NCI-H2107 treated with DMSO at 0.1 percent for 48 hours (cell line): Measurements from ENCODE around the gene DDX52.
A peak's percentile ranks its signal among the peaks of the same experiment; 100 is the strongest.
"Not testable (repeated sequence)": the region's sequence is repeated elsewhere in the genome, so short reads cannot be mapped to it uniquely, and the experiment has no call there.

Experiments used
- DNase-seq: peaks from one replicate; lab custom pipeline; 2025; ENCODE audit not compliant: unreplicated experiment; lab: John Stamatoyannopoulos, UW

The DDX52 gene, protein sequence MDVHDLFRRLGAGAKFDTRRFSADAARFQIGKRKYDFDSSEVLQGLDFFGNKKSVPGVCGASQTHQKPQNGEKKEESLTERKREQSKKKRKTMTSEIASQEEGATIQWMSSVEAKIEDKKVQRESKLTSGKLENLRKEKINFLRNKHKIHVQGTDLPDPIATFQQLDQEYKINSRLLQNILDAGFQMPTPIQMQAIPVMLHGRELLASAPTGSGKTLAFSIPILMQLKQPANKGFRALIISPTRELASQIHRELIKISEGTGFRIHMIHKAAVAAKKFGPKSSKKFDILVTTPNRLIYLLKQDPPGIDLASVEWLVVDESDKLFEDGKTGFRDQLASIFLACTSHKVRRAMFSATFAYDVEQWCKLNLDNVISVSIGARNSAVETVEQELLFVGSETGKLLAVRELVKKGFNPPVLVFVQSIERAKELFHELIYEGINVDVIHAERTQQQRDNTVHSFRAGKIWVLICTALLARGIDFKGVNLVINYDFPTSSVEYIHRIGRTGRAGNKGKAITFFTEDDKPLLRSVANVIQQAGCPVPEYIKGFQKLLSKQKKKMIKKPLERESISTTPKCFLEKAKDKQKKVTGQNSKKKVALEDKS

DNA sequence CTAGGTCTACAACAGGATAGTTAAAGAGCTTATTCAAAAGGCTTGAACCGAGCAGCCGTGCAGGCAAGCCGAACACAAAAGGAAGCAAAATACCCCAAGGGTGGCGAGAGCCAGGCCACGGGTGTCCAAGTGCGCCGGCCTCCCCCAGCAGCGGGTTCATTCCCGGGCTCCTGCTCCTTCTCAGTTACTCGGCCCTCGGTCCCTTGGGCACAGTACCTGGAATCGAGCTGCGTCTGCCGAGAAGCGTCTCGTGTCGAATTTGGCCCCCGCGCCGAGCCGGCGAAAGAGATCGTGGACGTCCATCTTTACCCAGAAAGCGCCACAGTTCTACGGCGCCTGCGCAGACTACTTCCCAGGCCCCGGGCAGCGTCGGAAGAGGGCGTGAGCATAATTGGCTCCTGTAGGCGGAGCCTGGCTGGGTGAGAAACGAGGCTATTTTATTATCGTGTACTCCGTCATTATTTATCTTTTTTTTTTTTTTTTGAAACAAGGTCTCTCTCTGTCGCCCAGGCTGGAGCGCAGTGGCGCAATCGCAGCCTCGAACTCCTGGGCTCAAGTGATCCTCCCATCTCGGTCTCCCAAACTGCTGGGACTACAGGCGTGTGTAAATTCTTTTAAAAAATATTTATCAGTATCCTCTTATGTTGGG lies at the start of gene DDX52:
Gene DDX52, minus strand, starts transcription at position 329 of the 649 bp plus-strand sequence. Its CDS starts 26 bp downstream, at position 303.
- DNase-seq, result peak; percentile 91

DNA sequence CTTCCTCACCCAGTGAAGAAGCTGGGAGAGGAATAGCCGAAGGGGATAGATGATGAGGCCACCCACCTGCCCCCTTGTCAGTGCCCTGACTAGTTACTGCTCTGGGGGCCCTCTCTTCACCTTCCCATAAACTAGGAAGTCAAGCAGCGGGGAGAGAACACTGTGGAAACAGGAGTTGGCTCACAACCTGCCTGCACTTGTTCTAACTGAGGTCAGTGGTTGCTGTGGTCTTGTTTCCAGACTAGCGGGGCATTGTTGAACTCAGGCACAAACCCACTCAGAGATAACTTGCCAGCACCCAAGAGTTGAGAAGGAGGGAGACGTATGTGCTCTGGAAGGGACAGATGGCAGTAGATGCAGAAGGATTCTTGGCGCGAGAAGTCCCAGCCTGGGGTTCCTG lies 48.6 kb upstream of the DDX52 start:
- no peak for DNase-seq

DNA sequence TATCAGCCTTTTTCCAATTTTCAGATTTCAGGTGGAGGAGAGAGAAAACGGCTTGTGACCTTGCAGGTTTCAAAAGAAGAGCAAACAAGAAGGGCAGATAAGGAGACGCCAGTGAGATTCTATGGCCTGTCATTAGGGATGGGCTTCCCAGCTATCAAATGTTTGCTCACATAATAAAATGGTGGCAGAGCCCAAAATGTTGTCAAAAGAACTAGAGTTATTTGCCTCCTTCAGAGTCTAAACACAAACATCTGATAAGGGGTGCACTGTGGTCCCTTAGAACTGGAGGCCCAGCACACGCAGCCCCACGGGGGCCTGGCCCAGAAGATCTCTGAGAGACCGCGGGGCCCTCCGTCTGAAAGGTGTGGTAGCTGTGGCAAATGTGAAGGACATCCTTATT lies 46.1 kb upstream of the DDX52 start:
- DNase-seq, result no peak

DNA sequence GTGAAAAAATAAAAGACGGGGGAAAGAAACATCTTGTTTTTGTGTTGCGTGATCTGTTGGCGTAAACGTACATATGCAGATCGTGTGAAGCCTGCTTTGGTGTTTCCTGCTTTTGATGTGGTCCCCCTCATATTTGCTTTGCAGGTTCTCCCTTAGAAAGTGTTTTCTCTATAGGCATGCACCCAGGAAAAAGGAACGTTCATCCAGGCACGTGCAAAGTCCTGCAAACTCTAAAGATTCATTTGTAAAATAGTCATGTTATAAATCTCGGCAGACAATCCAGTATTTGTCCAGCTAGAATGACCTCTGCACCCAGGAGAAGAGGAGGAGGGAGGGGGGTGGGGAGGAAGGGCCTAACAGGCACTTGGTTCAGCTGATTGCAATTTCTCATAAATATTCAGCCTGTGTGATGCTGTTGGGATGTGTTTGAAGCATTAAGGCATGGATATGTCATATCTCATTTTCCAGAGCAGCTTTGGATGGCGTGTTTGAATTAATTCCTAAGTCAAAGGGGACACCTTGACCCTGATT lies 40.3 kb upstream of the DDX52 start:
- DNase-seq, result no peak

DNA sequence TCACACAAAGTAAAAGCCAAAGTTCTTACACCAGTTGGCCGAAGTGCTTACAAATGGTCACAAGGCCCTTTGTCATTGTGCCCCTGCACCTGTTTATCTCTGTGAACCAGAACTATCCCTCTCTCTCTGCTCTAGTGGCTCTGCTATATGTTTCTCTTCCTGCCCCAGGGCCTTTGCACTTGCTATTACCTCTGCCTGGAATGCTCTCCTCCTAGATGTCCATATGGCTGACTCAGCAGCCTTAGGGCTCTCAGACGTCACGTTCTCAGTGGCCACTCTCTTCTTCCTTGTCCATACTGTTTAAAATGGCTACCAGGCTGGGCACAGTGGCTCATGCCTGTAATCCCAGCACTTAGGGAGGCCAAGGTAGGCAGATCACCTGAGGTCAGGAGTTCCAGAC lies 38.8 kb upstream of the DDX52 start:
- no peak for DNase-seq

DNA sequence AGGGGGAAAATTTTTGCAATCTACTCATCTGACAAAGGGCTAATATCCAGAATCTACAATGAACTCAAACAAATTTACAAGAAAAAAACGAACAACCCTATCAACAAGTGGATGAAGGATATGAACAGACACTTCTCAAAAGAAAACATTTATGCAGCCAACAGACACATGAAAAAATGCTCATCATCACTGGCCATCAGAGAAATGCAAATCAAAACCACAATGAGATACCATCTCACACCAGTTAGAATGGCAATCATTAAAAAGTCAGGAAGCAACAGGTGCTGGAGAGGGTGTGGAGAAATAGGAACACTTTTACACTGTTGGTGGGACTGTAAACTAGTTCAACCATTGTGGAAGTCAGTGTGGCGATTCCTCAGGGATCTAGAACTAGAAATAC lies 36.7 kb upstream of the DDX52 start:
- DNase-seq, result not testable (repeated sequence)

DNA sequence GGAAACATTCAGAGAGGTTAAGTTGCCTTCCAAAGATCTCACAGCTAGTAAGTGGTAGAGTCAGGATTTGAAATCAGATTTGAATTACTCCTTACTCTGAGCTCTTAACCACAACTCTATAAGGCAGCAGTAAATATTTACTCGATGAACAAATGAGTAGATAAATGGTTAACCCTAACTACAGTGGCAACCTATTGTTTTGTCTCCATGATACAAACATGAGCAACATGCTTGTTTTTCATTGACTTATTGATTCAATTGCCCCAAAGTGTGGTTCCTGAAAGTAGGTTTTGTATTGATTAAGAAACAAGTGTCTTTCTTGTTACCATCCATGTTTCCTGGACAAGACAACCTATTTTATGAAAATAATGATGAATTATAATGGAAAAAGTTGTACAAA lies 34.8 kb upstream of the DDX52 start:
- no peak for DNase-seq

DNA sequence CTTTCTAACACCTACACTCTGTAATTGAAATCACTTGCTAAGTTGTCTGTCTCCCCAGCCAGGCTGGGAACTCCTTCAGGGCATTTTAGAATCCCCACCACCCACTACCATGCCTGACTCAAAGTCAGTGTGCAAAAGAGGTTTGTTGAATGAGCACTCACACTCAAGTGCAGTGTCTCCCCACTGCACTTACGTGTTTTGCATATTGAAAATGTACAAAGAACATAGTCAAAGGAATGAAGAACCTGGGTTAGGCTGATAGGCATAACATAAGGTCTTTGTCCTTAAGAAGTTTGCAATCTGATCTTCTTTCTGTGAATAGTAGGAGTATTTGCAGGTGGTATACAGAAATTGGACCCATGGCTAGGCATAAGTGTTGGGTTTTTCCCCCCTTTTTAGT lies 33.8 kb upstream of the DDX52 start:
- DNase-seq, result no peak

DNA sequence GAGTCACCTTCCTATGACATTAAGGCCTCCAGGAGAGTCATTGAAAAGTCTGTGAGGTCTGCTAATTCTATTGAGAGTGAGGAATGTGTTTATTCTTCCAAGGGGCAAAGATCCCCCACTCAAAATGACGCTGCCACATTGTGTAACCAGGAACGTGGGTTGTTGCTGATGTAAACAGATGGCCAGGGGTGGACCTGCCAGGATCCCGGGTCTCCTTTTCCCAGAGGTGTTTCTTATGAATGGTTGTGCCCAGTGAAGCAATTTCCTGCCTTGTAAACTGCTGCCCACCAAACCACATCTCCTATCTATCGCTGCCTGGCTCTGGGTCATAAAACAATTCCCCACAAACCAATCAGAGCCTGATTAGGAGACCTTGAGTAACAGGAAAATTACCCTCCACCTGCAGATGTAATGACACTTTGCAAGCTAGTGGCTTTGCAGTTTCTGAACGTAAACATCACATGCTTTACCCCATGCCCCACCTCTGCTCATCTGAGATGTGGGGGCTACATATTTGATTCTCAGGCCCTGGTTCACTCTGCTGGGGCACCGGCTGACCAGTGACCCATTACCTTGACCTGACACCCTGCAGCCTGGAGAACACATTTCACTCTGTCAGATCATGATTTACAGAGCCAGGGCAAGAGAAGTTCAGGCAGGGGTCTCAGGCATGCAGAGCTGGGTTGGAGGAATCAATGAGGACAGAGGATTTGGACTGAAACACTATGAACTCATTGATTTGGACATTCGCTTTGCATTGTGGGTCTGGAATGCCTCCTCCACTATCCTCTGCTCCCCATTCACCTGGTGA lies 33.1 kb upstream of the DDX52 start:
- DNase-seq, result peak; percentile 36

DNA sequence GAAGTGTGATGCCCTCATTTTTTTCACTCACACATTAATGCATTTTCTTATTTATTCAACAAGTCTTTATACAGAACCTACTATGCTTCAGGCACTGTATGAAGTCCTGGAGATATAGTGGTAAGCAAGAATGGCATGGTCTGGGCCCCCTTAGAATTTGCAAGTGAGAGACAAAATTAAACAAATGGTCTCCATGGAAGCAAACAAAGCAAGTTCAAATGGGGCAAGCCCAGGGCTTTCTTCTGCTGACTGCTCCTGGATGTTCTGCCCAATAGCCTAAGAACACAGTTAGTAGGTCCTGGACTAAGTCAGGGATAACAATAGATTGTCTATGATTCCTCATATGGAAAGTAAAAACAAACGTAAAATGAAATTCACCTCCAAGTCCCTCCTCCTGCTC lies 31.3 kb upstream of the DDX52 start:
- DNase-seq, result no peak

DNA sequence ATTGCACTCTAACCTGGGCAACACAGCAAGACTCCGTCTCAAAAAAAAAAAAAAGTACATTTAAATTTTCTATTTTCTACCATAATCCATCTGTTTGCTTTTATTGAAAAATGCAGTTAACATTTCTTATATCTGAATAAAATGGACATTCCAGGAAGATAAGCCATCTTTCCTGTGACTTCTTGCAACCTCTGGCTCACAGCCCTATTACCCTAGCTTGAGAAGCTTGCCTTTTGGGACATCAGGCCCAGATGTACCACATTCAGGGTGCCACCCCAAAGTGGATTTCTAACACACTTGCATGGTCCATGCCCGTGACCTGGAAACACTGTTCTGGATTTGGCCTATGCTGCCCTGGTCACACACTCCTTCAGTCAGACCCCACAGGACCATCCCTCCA lies 30.1 kb upstream of the DDX52 start:
- no peak for DNase-seq

DNA sequence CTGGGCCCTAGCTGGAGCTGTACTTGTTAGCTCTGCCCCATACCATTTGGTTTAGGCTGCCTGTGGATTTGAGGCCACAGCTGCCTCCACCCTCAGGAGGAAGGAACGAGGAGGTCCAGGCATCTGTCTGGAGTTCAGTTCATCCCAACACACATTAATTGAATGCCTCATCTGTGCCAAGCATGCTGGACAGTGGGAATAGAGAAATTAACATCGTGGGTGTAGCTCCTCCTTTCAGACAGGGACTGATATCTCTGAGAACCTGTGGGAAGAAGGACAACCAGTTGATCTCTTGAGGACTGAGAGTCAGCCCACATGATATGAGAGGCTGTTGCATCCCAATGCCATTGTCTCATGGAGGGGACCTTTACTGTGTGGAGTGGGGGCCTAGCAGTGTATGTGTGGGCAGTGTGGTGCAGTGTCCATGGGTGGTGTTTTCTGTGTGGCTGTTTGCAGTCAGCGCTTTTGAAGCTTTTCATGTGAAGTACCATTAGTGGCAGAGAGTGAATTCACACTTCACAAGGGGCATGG lies 29.4 kb upstream of the DDX52 start:
- DNase-seq, result no peak

DNA sequence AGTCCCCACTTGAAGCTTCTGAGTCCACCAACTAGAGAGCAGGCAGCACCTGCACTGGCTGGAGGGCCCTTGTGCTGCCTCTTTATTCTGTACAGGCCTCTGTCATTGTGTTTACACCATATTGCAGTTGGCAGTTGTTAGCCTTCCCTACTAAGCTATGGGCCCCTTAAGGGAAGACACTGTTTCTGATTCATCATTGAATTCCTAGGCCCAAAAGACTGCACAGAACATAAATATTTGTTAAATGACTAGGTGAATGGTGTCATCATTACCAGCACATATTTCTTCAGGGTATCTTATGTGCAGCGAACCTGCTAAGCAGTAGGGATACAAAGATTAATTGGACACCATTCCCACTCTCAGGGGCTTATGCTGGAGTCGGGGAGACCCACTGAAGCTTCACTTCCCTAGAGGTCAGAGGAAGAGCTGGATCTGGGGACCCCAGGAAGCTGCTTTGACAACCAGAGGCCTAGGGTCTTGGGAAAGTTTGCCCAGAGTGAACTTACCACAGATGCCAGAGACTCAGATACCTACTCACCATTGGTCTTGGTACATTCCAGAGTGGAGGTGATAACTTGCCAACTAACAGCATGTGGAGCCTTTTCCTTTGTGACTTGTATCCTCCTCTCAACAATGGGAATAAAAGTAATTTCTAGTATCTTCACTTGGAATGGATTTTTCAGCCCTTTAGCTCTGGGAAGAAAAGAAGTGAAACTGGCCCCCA lies 28.7 kb upstream of the DDX52 start:
- DNase-seq, result peak; percentile 57

DNA sequence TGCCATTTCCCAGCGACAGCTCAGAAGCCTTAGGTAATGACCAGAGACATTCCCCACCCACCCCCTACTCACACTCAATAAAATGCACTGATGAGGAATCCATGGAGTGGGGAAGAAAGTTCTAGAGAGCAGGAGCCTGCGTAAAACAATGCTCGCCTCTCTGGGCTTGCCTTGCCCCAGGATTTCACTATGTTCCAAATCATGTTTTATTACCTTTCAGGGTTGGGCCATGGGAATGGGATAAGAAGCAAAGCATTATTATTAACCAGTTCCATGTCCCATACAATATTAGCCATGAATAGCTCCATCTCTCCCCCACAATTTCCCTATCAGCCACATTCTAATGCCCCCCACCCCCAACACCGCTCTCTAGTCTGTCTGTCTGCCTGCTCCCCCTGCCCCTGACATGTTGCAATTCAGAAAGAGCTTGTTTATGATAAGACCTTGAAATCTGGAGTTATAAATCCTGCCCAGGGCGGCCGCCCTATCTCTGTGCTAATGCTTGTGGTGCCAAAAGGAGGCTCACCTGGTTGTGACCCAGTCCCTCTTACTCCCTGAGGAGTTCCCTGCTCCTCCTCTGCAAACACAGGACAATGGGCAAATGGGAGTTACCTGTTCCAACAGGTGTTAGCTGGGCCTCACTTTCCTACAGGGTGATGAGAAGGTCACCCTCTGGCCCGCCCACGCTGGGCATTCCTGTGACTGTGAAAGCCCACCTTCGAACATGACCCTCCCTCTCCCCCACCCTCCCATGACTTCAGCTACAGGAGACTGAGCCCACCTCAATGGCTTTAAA lies 28.0 kb upstream of the DDX52 start:
- DNase-seq, result peak; percentile 48

DNA sequence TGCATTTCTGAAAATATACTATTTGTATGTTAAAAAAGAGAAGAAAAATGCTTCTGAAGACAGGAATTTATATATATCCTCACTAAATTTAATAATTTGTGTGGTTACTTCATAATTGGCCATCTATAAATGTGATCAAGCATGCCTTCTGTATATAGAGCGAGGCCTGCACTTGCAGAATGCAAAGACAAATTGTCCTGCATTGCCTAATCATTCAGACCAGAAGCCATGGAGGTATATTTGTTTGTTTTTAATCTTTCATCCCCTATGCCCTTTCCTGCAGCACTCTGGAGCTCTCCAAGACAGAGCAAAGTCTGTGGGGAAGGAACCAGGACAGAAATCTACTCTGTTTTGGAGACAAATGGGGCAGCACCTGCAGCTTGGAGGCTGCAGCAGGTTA lies 23.8 kb upstream of the DDX52 start:
- DNase-seq, result no peak

DNA sequence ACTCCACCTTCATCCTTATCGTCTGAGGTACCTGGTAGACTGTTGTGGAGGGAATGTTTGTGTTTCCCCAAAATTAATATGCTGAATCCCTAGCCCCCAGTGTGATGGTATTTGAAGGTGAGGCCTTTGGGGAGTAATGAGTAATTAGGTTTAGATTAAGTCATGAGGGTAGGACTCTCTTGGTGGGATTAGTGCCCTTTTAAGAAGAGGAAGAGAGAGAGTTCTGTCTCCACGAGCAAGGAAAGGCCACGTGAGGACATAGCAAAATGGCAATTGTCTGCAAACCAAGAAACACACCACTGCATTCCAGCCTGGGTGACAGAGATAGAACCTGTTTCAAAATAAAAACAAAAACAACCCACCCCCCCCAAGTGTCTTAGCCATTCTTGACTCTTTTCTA lies 21.0 kb upstream of the DDX52 start:
- no peak for DNase-seq

DNA sequence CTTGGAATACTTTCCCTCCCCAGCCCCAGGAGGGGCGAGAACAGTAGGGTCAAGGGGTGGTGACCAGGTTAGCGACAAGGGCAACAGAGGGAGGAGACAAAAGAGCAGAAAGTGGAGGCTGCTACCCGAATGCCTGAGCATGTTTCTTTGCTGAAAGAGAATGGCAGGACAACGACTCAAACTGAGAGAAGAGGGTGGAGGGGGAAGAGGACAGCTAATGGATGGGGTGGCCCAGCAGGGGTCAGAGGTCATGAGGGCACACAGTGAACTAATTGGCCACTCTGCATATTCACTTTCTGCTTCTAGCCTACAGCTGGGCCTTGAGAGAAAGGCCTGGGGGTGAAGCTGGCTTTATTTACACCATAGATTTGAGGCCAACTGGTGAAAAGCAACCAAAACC lies 19.1 kb upstream of the DDX52 start:
- no peak for DNase-seq

DNA sequence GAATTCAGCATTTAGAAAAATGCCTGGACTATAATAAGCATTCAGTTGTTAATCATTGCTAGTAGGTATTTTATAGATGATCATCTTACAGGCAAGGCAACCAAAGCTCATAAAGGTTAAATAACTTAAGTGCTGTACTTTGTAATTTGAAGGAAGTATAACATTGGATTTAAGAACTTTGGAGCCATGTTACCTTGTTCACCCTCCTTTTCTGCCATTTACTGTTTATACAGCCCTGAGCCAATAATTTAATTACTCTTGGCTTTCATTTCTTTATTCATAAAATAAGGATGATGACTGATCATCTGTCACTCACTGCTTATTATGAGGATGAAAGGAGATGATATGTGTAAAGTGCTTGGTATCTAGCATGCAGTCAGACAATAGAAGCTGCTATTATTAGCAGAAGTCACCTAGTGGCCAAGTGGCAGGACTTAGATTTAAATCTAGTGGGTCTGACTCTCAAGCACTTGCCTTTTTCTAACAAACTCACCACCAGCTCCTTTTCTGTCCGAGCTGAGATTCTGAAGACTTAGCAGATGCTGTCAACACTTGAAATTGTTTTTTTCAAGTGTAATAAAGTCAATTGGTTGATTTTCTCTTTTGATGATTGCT lies 18.3 kb upstream of the DDX52 start:
- no peak for DNase-seq

DNA sequence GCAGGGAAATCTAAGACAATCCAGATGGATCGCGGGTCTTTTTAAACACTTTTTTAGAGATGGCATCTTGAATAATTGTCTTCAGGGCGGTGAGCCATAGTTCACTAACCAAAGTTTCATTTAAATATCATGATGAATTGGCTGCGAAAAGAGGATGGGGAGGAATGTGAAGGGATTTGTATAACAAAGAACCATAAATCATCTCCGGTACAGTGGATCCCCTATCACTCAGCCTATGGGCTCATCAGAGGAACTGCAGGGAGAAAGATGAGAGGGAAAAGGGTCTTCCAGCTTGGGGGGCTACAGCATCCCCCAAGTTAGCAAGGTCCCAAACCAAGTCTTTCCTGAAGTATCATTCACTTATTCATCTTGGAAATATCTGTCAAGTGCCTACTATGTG lies 16.7 kb upstream of the DDX52 start:
- DNase-seq, result no peak
